Measurements from ENCODE around the gene PACRG. TPM values are rescaled to one million over a fixed set of nuclear protein-coding genes. Genes with fewer than 3 reads are reported as not detected.

PACRG gene
- polyA plus RNA-seq, 1 donor (not counting 4 experiments of a cell fraction or from before 2014, with no cell fraction given) = 0.31 TPM

GRCh38 chr6:163195721-163196691, 468.2 kb downstream of the PACRG start:
- dilution Hi-C loops (cut with MboI; ENCODE audit: extremely low pct_ligation_motif_present, low sequenced_read_pairs) = no loop called here
- H3K27me3 ChIP-seq (ENCODE audit: control insufficient read depth, extremely low read depth, insufficient read depth, low read length) = no peaks in the 10 kb centered on the region
- no peaks in the 10 kb centered on the region for H3K9me1 ChIP-seq (ENCODE audit: control insufficient read depth, extremely low read depth, insufficient read depth, low read length)
- no peak overlapping the region for H2AFZ ChIP-seq (ENCODE audit: control insufficient read depth, low read length)
- no peak for TF ChIP-seq EZH2 (IDR thresholded peaks at IDR 0.05; ENCODE audit: low read length)
- TF ChIP-seq CTCF (optimal IDR thresholded peaks at IDR 0.05 in 1 of 3, IDR thresholded peaks at IDR 0.05 in 1 of 3, conservative IDR thresholded peaks at IDR 0.05 in 1 of 3; ENCODE audit: extremely low read depth in 1 of 3, insufficient read depth in 2 of 3, low read length in 3 of 3) = no peak
- DNase-seq (ENCODE audit: low read depth, low spot score) = no peak
- H3K9me3 ChIP-seq (ENCODE audit: control insufficient read depth, low read depth, low read length) = no peaks in the 10 kb centered on the region
- H3K4me1 ChIP-seq (ENCODE audit: control insufficient read depth, extremely low read depth, insufficient read depth, low read length) = no peaks in the 10 kb centered on the region
- no peak overlapping the region for H3K4me2 ChIP-seq (ENCODE audit: control insufficient read depth, extremely low read depth, insufficient read depth, low read depth, low read length)
- no peaks in the 10 kb centered on the region for H3K79me2 ChIP-seq (ENCODE audit: control insufficient read depth, insufficient read depth, low read length)
- H4K20me1 ChIP-seq (ENCODE audit: control insufficient read depth, extremely low read depth, insufficient read depth, low read length) = no peaks in the 10 kb centered on the region
- no peak for FAIRE-seq
- no peak overlapping the region for H3K4me3 ChIP-seq (ENCODE audit: control insufficient read depth in 2 of 3, extremely low read depth in 1 of 3, insufficient read depth in 2 of 3, low read depth in 1 of 3, low read length in 3 of 3)
- no peak overlapping the region for H3K9ac ChIP-seq (ENCODE audit: control insufficient read depth, extremely low read depth, insufficient read depth, low read length)
- H3K27ac ChIP-seq (ENCODE audit: control insufficient read depth, insufficient read depth, low read length) = no peak overlapping the region
- H3K36me3 ChIP-seq (ENCODE audit: control insufficient read depth in 2 of 2, extremely low read depth in 1 of 2, insufficient read depth in 2 of 2, low read length in 2 of 2) = no peaks in the 10 kb centered on the region

- Histone ChIP-seq H3K9me1 (ENCODE audit: control insufficient read depth, extremely low read depth, insufficient read depth, low read length) (no peaks in the 10 kb centered on the region), H3K4me2 (ENCODE audit: control insufficient read depth, extremely low read depth, insufficient read depth, low read depth, low read length) (no peak overlapping the region), H3K79me2 (ENCODE audit: control insufficient read depth, insufficient read depth, low read length) (no peaks in the 10 kb centered on the region), H3K4me3 (ENCODE audit: control insufficient read depth in 2 of 3, extremely low read depth in 1 of 3, insufficient read depth in 2 of 3, low read depth in 1 of 3, low read length in 3 of 3) (no peak overlapping the region), H3K4me1 (ENCODE audit: control insufficient read depth, extremely low read depth, insufficient read depth, low read length) (no peaks in the 10 kb centered on the region), H2AFZ (ENCODE audit: control insufficient read depth, low read length) (no peak overlapping the region), H4K20me1 (ENCODE audit: control insufficient read depth, extremely low read depth, insufficient read depth, low read length) (no peaks in the 10 kb centered on the region), H3K36me3 (ENCODE audit: control insufficient read depth in 2 of 2, extremely low read depth in 1 of 2, insufficient read depth in 2 of 2, low read length in 2 of 2) (no peaks in the 10 kb centered on the region), H3K9me3 (ENCODE audit: control insufficient read depth, low read depth, low read length) (no peaks in the 10 kb centered on the region), H3K27ac (ENCODE audit: control insufficient read depth, insufficient read depth, low read length) (no peak overlapping the region), H3K27me3 (ENCODE audit: control insufficient read depth, extremely low read depth, insufficient read depth, low read length) (no peaks in the 10 kb centered on the region), H3K9ac (ENCODE audit: control insufficient read depth, extremely low read depth, insufficient read depth, low read length) (no peak overlapping the region)
- dilution Hi-C loops (cut with MboI; ENCODE audit: extremely low pct_ligation_motif_present, low sequenced_read_pairs) = no loop called here
- no peak for FAIRE-seq
- DNase-seq (ENCODE audit: low read depth, low spot score) = no peak
- no peak for TF ChIP-seq EZH2 (IDR thresholded peaks at IDR 0.05; ENCODE audit: low read length)
- TF ChIP-seq CTCF (optimal IDR thresholded peaks at IDR 0.05 in 1 of 3, IDR thresholded peaks at IDR 0.05 in 1 of 3, conservative IDR thresholded peaks at IDR 0.05 in 1 of 3; ENCODE audit: extremely low read depth in 1 of 3, insufficient read depth in 2 of 3, low read length in 3 of 3) = no peak
Observed at GRCh38 chr6:163197839-163198238, 470.1 kb downstream of the PACRG start.
